ENCODE measurements around the gene MPP4. TPM values are rescaled to one million over a fixed set of nuclear protein-coding genes. Genes with fewer than 3 reads are reported as not detected.

MPP4 gene
- total and polyA plus RNA-seq, 2 of the 13 experiments (the other 11 are each of a cell fraction or from before 2014, with no cell fraction given): not detected

DNA sequence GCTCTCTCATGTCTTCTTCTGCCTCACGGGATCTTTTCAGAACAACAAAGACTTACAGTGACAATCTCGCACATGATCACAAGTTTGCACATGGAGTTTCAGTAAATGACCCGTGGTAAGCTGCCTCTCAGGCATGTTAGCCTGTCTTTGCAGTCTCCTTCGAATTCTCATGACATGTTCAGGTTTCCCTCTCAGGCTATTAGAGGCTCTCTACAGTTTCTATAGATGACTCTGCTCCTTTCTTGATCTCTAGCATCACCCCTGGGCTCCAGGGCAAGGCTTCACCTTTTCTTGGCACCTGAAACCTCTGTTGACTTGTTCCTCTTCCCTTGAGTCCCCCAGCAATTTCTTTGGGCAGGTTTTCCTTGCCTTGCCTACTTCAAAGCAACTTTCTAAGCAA, 23.0 kb downstream of the MPP4 start (continued):
- no peak for TF ChIP-seq ZBTB49 (CRISPR knock-in tag; IDR thresholded peaks at IDR 0.05; ENCODE audit: borderline replicate concordance)
- TF ChIP-seq ETV6 (CRISPR knock-in tag; conservative IDR thresholded peaks at IDR 0.05): no peak
- TF ChIP-seq ARID2 (CRISPR knock-in tag; IDR thresholded peaks at IDR 0.05; ENCODE audit: borderline replicate concordance): no peak
- no peak for TF ChIP-seq MYPOP (CRISPR knock-in tag; IDR thresholded peaks at IDR 0.05)

- H3K27ac ChIP-seq (ENCODE audit: extremely low read length, insufficient read depth, low read length): no peak overlapping the region
- H3K9ac ChIP-seq (ENCODE audit: insufficient read depth, low read depth, low read length): no peak overlapping the region
- in situ Hi-C loops (cut with HindIII; ENCODE audit: extremely low pct_ligation_motif_present, low pct_unique_long_range_greater_than_20kb): no loop called here
- H3K4me1 ChIP-seq (ENCODE audit: insufficient read depth, low read length): no peaks in the 10 kb centered on the region
- no TSS peak for BruUV-seq (replicated peaks)
- TF ChIP-seq ZFP36 (IDR thresholded peaks at IDR 0.05; ENCODE audit: borderline replicate concordance, low read depth, low read length, partially characterized antibody): no peak
- no peaks in the 10 kb centered on the region for H4K20me1 ChIP-seq (ENCODE audit: insufficient read depth, low read length)
- no peak overlapping the region for H3K4me3 ChIP-seq (replicated peaks in 1 of 3; ENCODE audit: insufficient read depth in 1 of 3, low read depth in 2 of 3, low read length in 3 of 3)
- intact Hi-C loops (cut with micrococcal nuclease; ENCODE audit: unreplicated experiment): no loop called here
- H3K4me2 ChIP-seq (ENCODE audit: low read depth, low read length): no peak overlapping the region
- POLR2A ChIA-PET: no interaction called here
- DNase-seq (ENCODE audit: low spot score): no peak
- no peaks in the 10 kb centered on the region for H3K79me2 ChIP-seq (ENCODE audit: insufficient read depth, low read length)
- no peaks in the 10 kb centered on the region for H3K36me3 ChIP-seq (replicated peaks in 1 of 2; ENCODE audit: control insufficient read depth in 1 of 2, insufficient read depth in 2 of 2, low read length in 2 of 2)
- FAIRE-seq: no peak
- WGBS (ENCODE audit: low lambda C conversion rate): 24% methylated on average over 3 of the region's 3 CpGs
- H2AFZ ChIP-seq (ENCODE audit: low read length): no peak overlapping the region
- ATAC-seq: no peak
- CTCF ChIA-PET (ENCODE audit: low intra/inter-chr PET ratio, low total read pairs): no interaction called here
- no peaks in the 10 kb centered on the region for H3K9me3 ChIP-seq (ENCODE audit: low read length)
- peaks cover 0 to 12% of the 10 kb centered on the region in 2 experiments; a peak in 3 of 5 replicates for H3K27me3 ChIP-seq (ENCODE audit: control insufficient read depth in 1 of 2, insufficient read depth in 2 of 2, low read length in 2 of 2)
Measured at GRCh38 chr2:201674794-201675193, 23.6 kb downstream of the MPP4 start.
